Karpas-422 (cell line): ENCODE results near the gene PRDX4. TPM values are rescaled to one million over a fixed set of nuclear protein-coding genes. Genes with fewer than 3 reads are reported as not detected.

Experiments used
- DNase-seq: peaks from one replicate; pipeline ENCODE4 v3.0.0-alpha.2; 2015
- H2AFZ ChIP-seq: fragments of 200-600 bp; sonication (generic); 2 replicates; pipeline ENCODE4 v1.6.1; 2014; ENCODE audit warnings: antibody characterized with exemption, low read length, mixed read lengths
- H3K27ac ChIP-seq: fragments of 200-600 bp; sonication (generic); 2 replicates; pipeline ENCODE4 v1.5.1; 2014; ENCODE audit warnings: mild to moderate bottlenecking, low read length, moderate library complexity
- H3K27me3 ChIP-seq: fragments of 200-600 bp; sonication (generic); 2 replicates; pipeline ENCODE4 v1.6.1; 2014; ENCODE audit warnings: low read length, mixed read lengths
- H3K36me3 ChIP-seq: fragments of 200-600 bp; sonication (generic); 2 replicates; pipeline ENCODE4 v1.6.1; 2014; ENCODE audit warnings: low read length, mixed read lengths; ENCODE audit not compliant: insufficient read depth
- H3K4me1 ChIP-seq: fragments of 200-600 bp; sonication (generic); 2 replicates; pipeline ENCODE4 v1.6.1; 2014; ENCODE audit warnings: mild to moderate bottlenecking, low read length, mixed read lengths
- H3K4me2 ChIP-seq: fragments of 200-600 bp; sonication (generic); 2 replicates; pipeline ENCODE4 v1.6.1; 2014; ENCODE audit warnings: low read length, low read depth, mild to moderate bottlenecking; ENCODE audit not compliant: poor library complexity, severe bottlenecking
- H3K4me3 ChIP-seq: fragments of 200-600 bp; sonication (generic); 2 replicates; pipeline ENCODE4 v1.5.1; 2014; ENCODE audit warnings: mild to moderate bottlenecking, antibody characterized with exemption, low read length, mixed read lengths
- H3K79me2 ChIP-seq: fragments of 200-600 bp; sonication (generic); 2 replicates; pipeline ENCODE4 v1.6.1; 2014; ENCODE audit warnings: mild to moderate bottlenecking, low read length, mixed read lengths
- H3K9ac ChIP-seq: fragments of 200-600 bp; sonication (generic); 2 replicates; pipeline ENCODE4 v1.6.0; 2014; ENCODE audit warnings: low read length
- H3K9me2 ChIP-seq: fragments of 200-600 bp; sonication (generic), shearing (Covaris generic); replicated peaks from 2 replicates; pipeline ENCODE4 v1.6.0; 2014; ENCODE audit warnings: mild to moderate bottlenecking, low read length, moderate library complexity; ENCODE audit not compliant: insufficient read depth
- H3K9me3 ChIP-seq: fragments of 300-700, 200-600 bp; sonication (generic); 2 replicates; pipeline ENCODE4 v1.6.1; 2014; ENCODE audit warnings: low read length, mixed read lengths
- H4K20me1 ChIP-seq: fragments of 200-600 bp; sonication (generic); 2 replicates; pipeline ENCODE4 v1.6.1; 2014; ENCODE audit warnings: mild to moderate bottlenecking, antibody characterized with exemption, low read length, low read depth; ENCODE audit not compliant: insufficient read depth
- total RNA-seq: library from RNA; depleted of rRNA; stranded (reverse); fragments of >200 nt; shearing (Covaris generic); gene quantifications from 2 replicates; pipeline ENCODE4 v1.2.3, GENCODE V29; 2014; ENCODE audit warnings: low replicate concordance; rRNA removed

Gene PRDX4
- total RNA-seq, 1 experiment from 2014 or later, result 64.6 TPM

DNA sequence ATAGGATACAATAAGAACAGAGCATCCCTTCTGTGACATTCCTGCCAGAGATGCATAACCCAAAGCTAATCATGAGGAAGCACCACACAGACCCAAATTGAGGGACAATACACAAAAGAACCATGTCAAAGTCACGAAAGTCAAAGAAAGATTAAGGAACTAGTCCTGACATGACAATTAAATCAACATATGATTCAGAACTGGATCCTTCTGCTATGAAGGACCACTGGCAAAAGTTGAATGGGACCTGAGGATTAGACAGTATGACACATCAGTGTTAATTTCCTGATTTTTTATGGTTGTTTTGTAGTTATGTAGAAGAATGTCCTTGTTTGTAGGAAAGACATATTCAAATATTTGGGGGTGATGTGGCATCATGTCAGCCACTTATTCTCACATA is 61.9 kb downstream of the PRDX4 start:
- no peak overlapping the region for H2AFZ ChIP-seq
- no peaks in the 10 kb centered on the region for H3K9me2 ChIP-seq
- no peaks in the 10 kb centered on the region for H3K9me3 ChIP-seq
- H3K27ac ChIP-seq, result no peak overlapping the region
- H3K9ac ChIP-seq, result no peak overlapping the region
- peaks cover 6% of the 10 kb centered on the region for H3K4me1 ChIP-seq
- H3K27me3 ChIP-seq, result no peaks in the 10 kb centered on the region
- H3K4me3 ChIP-seq, result no peak overlapping the region
- DNase-seq, result no peak
- no peak overlapping the region for H3K4me2 ChIP-seq
- H3K79me2 ChIP-seq, result no peaks in the 10 kb centered on the region
- H4K20me1 ChIP-seq, result no peaks in the 10 kb centered on the region
- H3K36me3 ChIP-seq, result 0 out of 2 replicates have a peak, but pooled peaks cover 5% of the 10 kb centered on the region

DNA sequence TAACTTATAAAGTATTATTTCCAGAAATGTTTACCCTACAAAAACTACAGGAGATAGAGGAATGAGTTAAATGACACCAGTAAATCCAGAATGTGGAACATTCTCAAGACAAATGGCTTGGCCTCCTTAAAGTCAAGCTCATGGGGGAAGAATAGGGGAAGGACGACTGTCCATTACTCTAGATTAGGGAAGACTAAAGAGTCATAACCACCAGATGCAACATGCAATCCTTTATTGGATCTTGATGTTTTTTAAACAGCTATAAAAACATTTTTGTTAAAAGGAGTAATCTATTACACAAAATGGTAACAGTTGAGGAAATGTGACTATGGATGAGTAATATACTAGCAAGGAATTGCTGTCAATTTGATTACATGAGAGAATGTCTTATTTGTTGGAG is 64.7 kb downstream of the PRDX4 start:
- no peak overlapping the region for H2AFZ ChIP-seq

DNA sequence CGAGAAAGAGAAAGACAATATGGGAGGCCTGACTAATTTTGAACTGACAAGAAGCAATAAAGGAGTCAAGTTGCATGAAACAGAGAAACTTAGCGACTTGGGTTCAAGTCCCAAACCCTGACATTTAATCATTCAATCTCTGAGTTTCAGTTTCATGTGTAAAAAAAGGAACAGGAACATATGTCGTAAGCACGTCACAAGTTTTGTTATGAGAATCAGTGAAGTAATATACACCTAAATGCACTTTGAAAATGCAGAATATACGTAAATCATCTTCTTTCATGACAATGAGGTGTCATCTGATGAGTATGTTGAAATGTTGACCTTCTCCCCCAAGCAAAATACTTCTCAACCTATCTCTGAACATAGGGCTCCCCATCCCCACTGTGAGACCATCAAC is 65.4 kb downstream of the PRDX4 start:
- Histone ChIP-seq H3K27ac (no peak overlapping the region), H2AFZ (no peak overlapping the region), H3K9ac (no peak overlapping the region), H3K9me3 (no peaks in the 10 kb centered on the region), H3K27me3 (no peaks in the 10 kb centered on the region), H3K4me2 (no peak overlapping the region), H3K4me3 (no peak overlapping the region), H3K9me2 (no peaks in the 10 kb centered on the region), H3K4me1 (peaks cover 6% of the 10 kb centered on the region), H4K20me1 (no peaks in the 10 kb centered on the region), H3K36me3 (0 out of 2 replicates have a peak, but pooled peaks cover 5% of the 10 kb centered on the region), H3K79me2 (peaks cover 22% of the 10 kb centered on the region)
- no peak for DNase-seq

More for the DNA sequence above, 64.7 kb downstream of the PRDX4 start:
- no peak overlapping the region for H3K9ac ChIP-seq
- H3K79me2 ChIP-seq, result peaks cover 16% of the 10 kb centered on the region
- peaks cover 6% of the 10 kb centered on the region for H3K4me1 ChIP-seq
- H3K4me3 ChIP-seq, result no peak overlapping the region
- H3K9me3 ChIP-seq, result no peaks in the 10 kb centered on the region
- no peak overlapping the region for H3K27ac ChIP-seq
- H3K36me3 ChIP-seq, result 0 out of 2 replicates have a peak, but pooled peaks cover 5% of the 10 kb centered on the region
- no peaks in the 10 kb centered on the region for H3K9me2 ChIP-seq
- no peaks in the 10 kb centered on the region for H3K27me3 ChIP-seq
- H4K20me1 ChIP-seq, result no peaks in the 10 kb centered on the region
- H3K4me2 ChIP-seq, result no peak overlapping the region
- DNase-seq, result no peak

Other genes with a start within 250 kb of the PRDX4 start
- 24.6 and 27.8 TPM in 2 replicates for gene ACOT9, start 75.8 kb downstream of the PRDX4 start, total RNA-seq
- 230 and 256 TPM in 2 replicates for gene SAT1, start 115.7 kb downstream of the PRDX4 start, total RNA-seq
- 27.3 and 37.4 TPM in 2 replicates for gene APOO, start 240.4 kb downstream of the PRDX4 start, total RNA-seq
- gene CXorf58, start 240.5 kb downstream of the PRDX4 start, total RNA-seq, result not detected in 2 replicates